ENCODE measurements around the gene IFNB1.

DNA sequence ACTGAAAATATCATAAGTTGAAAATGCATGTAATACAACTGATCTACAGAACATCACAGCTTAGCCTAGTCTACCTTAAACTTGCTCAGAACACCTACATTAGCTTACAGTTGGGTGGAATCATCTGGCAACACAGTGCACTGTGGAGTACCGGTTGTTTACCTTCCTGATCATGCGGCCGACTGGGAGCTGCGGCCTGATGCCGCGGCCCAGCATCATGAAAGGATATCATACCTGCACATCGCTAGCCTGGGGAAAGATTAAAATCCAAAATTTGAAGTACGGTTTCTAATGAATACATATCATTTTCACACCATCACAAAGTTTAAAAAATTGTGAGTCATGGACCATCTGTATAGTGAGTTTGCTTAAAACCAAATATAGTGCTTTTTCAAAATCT lies 48.1 kb downstream of the IFNB1 start:
- TF ChIP-seq, protein P1, sequence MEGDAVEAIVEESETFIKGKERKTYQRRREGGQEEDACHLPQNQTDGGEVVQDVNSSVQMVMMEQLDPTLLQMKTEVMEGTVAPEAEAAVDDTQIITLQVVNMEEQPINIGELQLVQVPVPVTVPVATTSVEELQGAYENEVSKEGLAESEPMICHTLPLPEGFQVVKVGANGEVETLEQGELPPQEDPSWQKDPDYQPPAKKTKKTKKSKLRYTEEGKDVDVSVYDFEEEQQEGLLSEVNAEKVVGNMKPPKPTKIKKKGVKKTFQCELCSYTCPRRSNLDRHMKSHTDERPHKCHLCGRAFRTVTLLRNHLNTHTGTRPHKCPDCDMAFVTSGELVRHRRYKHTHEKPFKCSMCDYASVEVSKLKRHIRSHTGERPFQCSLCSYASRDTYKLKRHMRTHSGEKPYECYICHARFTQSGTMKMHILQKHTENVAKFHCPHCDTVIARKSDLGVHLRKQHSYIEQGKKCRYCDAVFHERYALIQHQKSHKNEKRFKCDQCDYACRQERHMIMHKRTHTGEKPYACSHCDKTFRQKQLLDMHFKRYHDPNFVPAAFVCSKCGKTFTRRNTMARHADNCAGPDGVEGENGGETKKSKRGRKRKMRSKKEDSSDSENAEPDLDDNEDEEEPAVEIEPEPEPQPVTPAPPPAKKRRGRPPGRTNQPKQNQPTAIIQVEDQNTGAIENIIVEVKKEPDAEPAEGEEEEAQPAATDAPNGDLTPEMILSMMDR (conservative IDR thresholded peaks at IDR 0.05; ENCODE audit: low read depth, low read length), result no peak
- no peak for TF ChIP-seq EZH2 (IDR thresholded peaks at IDR 0.05; ENCODE audit: low read length, unreplicated experiment)

All from PC-3 (cell line).